ENCODE results near the gene TCEAL3.

DNA sequence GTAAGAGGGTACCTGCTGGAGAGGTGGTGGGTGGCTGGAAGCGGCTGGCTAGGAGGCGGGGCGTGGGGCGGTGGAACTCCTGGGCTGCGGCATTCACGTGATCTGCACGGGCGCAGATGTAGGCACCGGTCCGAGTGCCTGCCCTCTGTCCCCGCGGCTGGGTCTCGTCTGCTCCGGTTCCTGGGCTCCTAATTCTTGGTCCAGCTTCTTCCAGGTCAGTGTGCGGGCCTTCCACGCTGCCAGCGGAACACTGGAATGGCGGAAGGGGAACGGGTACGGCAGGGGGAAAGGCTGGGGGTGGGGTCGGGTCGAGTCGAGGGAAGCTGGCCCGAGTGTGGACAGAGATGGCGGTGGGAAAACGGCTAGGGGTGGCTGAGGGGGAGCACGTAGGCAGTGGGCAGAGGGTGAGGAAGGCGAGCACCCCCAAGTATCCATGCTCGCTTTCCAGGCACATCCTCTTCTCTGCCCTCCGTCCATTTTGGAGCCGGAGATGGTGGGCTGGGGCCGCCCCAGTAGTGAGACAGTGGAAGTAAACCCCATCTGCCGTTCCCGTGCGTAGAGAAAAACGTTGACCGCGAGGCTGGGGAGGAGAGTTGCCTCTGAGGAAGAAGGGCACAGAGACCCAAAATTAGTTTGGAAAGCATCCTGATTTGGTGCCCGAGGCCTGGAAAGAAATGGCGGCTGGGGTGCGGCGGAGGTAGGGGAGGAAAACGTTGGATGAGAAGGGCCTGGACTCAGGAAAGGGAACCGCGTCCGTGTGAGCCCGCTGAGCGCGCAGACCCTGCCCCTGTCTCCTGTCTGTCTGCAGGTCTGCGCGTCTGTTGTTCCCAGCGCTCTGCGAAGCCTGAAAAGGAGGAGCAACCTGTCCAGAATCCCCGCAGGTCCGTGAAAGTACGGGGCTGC, 22.1 kb upstream of the TCEAL3 start, which contains the start of gene TCEAL4:
- no peak for TF ChIP-seq EZH2 (IDR thresholded peaks at IDR 0.05; ENCODE audit: insufficient read depth, low read length)
- no peak for TF ChIP-seq CTCF (IDR thresholded peaks at IDR 0.05; ENCODE audit: insufficient read depth, low read depth, low read length)
